Astrocyte of the cerebellum (primary cell): Measurements from ENCODE around the gene ACD.

Source experiments
- DNase-seq: peaks from one replicate; pipeline ENCODE4 v3.0.0-alpha.2; 2011; ENCODE audit warnings: low read depth
- H3K4me3 ChIP-seq: 2 replicates; pipeline ENCODE4 v1.5.1; 2011; ENCODE audit warnings: mild to moderate bottlenecking, low read depth, low read length, moderate library complexity
- CTCF ChIP-seq: IDR thresholded peaks from 2 replicates; pipeline ENCODE4 v1.5.1; 2012; ENCODE audit warnings: low read length, low read depth, moderate library complexity, mild to moderate bottlenecking; ENCODE audit errors: missing control alignments
- in situ Hi-C: cut with HindIII; loops from 2 replicates; pipeline ENCODE4 v1.10.0; 2017; ENCODE audit warnings: low sequenced_read_pairs

The ACD gene

DNA sequence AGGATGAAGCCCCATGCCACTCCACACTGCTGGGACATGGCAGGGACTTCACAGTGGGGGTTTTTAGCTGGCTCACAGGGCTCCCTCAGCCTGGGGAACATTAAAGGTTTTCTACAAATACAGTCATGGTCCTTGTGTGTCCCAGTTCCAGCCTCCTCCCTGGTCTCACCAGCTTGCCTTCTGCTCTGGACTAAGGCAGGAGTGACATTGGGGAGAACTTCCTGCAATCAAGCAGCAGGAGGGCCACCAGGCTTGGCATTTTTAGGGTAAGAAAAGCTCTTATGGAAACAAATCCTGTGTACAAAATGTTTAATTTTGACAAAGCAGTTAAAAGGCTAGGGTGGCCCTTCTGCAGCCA lies 2.6 kb upstream of the ACD start:
- DNase-seq: no peak
- no peak for TF ChIP-seq CTCF
- in situ Hi-C loops: no loop called here
- H3K4me3 ChIP-seq: no peak overlapping the region

- TF ChIP-seq CTCF: no peak
- H3K4me3 ChIP-seq: no peak overlapping the region
- in situ Hi-C loops: no loop called here
- no peak for DNase-seq
Measured at GRCh38 chr16:67661886-67662652, 2.0 kb upstream of the ACD start.

DNA sequence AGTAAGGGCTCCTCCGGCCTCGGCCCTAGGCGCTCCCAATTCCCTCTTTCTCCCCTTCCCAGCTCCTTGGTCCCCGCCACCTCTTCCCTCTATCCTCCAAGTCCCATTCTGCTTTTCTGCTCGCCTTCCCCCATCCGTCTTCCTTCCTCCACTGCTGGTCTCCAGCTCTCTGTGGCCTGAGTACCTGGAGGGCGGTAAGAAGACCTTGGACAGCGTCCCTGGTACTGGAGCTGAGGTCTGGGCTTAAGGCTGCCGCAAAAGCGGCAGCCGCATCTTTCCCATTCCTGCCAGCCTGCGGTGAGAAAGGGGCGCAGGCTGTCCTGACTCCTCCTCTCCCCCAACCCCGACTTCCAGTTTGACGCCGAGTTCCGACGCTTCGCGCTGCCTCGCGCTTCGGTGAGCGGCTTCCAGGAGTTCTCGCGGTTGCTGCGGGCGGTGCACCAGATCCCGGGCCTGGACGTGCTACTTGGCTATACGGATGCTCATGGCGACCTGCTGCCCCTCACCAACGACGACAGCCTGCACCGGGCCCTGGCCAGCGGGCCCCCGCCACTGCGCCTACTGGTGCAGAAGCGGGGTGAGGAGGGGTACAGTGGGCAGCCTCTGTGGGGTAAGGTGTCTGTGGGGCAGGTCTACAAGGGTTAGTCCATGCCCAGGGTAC lies 1.2 kb upstream of the ACD start:
- no peak for TF ChIP-seq CTCF
- in situ Hi-C loops: no loop called here
- DNase-seq: peak; percentile 27
- peak overlapping the region; percentile 90 for H3K4me3 ChIP-seq

DNA sequence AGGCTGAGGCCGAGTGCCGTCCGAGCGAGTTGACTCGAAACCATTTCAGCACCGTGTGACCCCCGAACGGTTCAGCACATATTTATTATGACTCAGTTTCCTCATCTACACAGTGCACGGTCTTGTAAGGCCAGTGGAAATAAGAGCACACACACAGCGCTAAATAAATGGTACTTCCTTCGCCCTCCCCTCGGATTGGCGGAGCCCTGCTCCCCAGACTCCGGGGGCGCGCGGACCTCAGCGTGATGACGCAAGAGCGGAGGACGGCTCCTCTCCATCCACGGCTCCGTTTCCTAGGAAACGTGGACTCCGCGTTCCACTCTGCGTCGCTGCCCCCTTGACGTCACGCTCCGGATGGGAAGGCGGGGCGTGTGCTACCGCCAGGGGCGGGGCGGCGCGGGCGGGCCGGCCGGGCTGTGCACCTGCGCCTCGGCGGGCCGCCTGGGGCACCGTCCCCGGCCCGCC lies 536 bp upstream of the ACD start, which contains the start of gene PARD6A:
PARD6A (plus strand) TSS at position 397 of the 465 bp plus-strand sequence. CDS start 79 bp downstream, outside the sequence.
- in situ Hi-C loops: no loop called here
- peak within 1 kb of the TSS; percentile 90 for H3K4me3 ChIP-seq
- peak; percentile 91 for DNase-seq
- TF ChIP-seq CTCF: no peak

DNA sequence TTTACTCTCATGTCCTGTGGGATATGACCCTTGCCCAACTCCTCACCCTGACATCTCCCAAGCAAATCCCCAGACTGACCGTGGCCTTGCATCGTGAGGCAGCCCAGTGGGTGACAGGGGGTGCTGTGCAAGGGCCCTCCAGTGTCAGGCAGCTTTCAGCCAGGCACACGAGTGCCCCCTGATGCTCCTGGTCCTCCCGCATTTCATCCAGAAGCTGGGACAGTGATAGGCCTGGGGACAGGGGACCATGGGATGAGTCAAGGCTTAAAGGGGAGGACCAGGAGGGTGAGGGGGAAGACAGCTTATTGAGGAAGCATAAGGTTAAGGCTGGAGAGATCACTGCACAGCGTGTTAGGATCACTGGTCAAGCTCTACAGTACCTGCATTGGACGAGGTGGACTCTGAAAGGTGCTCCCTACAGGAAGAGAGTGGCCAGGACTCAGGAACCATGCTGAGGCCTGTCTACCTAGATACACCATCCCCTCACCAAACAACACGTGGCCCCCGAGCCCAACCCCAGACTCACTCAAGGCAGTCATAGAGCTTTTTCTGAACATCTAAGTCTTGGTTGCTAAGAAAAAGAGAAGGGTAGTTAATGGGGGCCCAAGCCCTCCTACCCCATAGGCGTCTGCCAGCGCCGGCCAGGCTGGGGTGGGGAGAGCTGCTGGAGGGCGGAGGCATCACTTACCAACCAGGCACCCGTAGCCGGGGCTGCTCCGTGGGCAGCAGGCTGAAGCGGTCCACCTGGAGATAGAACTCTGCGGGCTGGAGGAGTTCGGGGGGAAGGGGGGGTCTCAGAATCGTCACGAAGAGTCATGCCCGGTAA lies 998 bp downstream of the ACD start:
- no peak for DNase-seq
- in situ Hi-C loops: no loop called here
- peak overlapping the region; percentile 90 for H3K4me3 ChIP-seq
- no peak for TF ChIP-seq CTCF

GRCh38 chr16:67657751-67658518 lies 2.1 kb downstream of the ACD start:
- no peak for DNase-seq
- TF ChIP-seq CTCF: no peak
- in situ Hi-C loops: no loop called here
- H3K4me3 ChIP-seq: no peak overlapping the region
